ENCODE data around the gene UCN.
"Not testable (repeated sequence)": the region's sequence is repeated elsewhere in the genome, so short reads cannot be mapped to it uniquely, and the experiment has no call there.

- TF ChIP-seq, protein P1, sequence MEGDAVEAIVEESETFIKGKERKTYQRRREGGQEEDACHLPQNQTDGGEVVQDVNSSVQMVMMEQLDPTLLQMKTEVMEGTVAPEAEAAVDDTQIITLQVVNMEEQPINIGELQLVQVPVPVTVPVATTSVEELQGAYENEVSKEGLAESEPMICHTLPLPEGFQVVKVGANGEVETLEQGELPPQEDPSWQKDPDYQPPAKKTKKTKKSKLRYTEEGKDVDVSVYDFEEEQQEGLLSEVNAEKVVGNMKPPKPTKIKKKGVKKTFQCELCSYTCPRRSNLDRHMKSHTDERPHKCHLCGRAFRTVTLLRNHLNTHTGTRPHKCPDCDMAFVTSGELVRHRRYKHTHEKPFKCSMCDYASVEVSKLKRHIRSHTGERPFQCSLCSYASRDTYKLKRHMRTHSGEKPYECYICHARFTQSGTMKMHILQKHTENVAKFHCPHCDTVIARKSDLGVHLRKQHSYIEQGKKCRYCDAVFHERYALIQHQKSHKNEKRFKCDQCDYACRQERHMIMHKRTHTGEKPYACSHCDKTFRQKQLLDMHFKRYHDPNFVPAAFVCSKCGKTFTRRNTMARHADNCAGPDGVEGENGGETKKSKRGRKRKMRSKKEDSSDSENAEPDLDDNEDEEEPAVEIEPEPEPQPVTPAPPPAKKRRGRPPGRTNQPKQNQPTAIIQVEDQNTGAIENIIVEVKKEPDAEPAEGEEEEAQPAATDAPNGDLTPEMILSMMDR (IDR thresholded peaks at IDR 0.05; ENCODE audit: borderline replicate concordance, extremely low read depth, low read length, poor library complexity, severe bottlenecking): not testable (repeated sequence)
- TF ChIP-seq EZH2 (IDR thresholded peaks at IDR 0.05; ENCODE audit: borderline replicate concordance, low read depth, low read length, severe bottlenecking): not testable (repeated sequence)
These were observed 7.6 kb downstream of the UCN start for GRCh38 chr2:27300606-27301005.
